Keratinocyte (primary cell): ENCODE measurements around the gene MEF2A. TPM values are rescaled to one million over a fixed set of nuclear protein-coding genes. Genes with fewer than 3 reads are reported as not detected.

Source experiments
- DNase-seq: peaks from one replicate; pipeline ENCODE4 v3.0.0-alpha.2; 2011; ENCODE audit warnings: low read depth, missing footprints, low spot score
- FAIRE-seq: peaks from 2 replicates; lab custom pipeline; 2011; peaks lifted over from hg19 to GRCh38; lab: Jason Lieb, UNC
- H2AFZ ChIP-seq: 2 replicates; pipeline ENCODE4 v1.6.0; 2012; ENCODE audit warnings: low read length, control low read depth, inconsistent platforms; ENCODE audit not compliant: control insufficient read depth
- H3K27ac ChIP-seq: 2 replicates; pipeline ENCODE4 v1.5.1; 2011; ENCODE audit warnings: low read length; ENCODE audit not compliant: control insufficient read depth, insufficient read depth
- H3K27me3 ChIP-seq: 3 replicates; pipeline ENCODE4 v1.6.0; 2011; ENCODE audit warnings: low read length; ENCODE audit not compliant: control insufficient read depth, insufficient read depth; ENCODE audit errors: extremely low read depth
- H3K36me3 ChIP-seq, 2 experiments: 2 replicates in 1 of 2; 3 replicates in 1 of 2; pipeline ENCODE4 v1.5.1; 2011; ENCODE audit warnings: low read length in 2 of 2, mild to moderate bottlenecking in 1 of 2; ENCODE audit not compliant: control insufficient read depth in 2 of 2, insufficient read depth in 2 of 2; ENCODE audit errors: extremely low read depth in 1 of 2
- H3K4me1 ChIP-seq: 3 replicates; pipeline ENCODE4 v1.5.1; 2011; ENCODE audit warnings: low read length; ENCODE audit not compliant: control insufficient read depth, insufficient read depth; ENCODE audit errors: extremely low read depth
- H3K4me2 ChIP-seq: 3 replicates; pipeline ENCODE4 v1.6.0; 2011; ENCODE audit warnings: low read depth, low read length; ENCODE audit not compliant: control insufficient read depth, insufficient read depth; ENCODE audit errors: extremely low read depth
- H3K4me3 ChIP-seq, 3 experiments: fragments of 200-600 bp in 1 of 3; sonication (generic) in 1 of 3; 2 replicates in 2 of 3; 3 replicates in 1 of 3; pipeline ENCODE4 v1.5.1; 2011 to 2016; ENCODE audit warnings: low read length in 3 of 3, mild to moderate bottlenecking in 3 of 3, control low read depth in 2 of 3, inconsistent platforms in 1 of 3, low read depth in 1 of 3, mixed read lengths in 1 of 3, mixed run types in 1 of 3, moderate library complexity in 1 of 3; ENCODE audit not compliant: control insufficient read depth in 2 of 3, insufficient read depth in 2 of 3; ENCODE audit errors: extremely low read depth in 1 of 3
- H3K79me2 ChIP-seq: 2 replicates; pipeline ENCODE4 v1.6.0; 2012; ENCODE audit warnings: low read length; ENCODE audit not compliant: control insufficient read depth, insufficient read depth
- H3K9ac ChIP-seq: 3 replicates; pipeline ENCODE4 v1.6.0; 2011; ENCODE audit warnings: low read length; ENCODE audit not compliant: control insufficient read depth, insufficient read depth; ENCODE audit errors: extremely low read depth
- H3K9me1 ChIP-seq: 3 replicates; pipeline ENCODE4 v1.6.0; 2011; ENCODE audit warnings: low read length; ENCODE audit not compliant: control insufficient read depth, insufficient read depth; ENCODE audit errors: extremely low read depth
- H3K9me3 ChIP-seq: 2 replicates; pipeline ENCODE4 v1.5.1; 2012; ENCODE audit warnings: low read depth, low read length; ENCODE audit not compliant: control insufficient read depth
- H4K20me1 ChIP-seq: 3 replicates; pipeline ENCODE4 v1.6.0; 2011; ENCODE audit warnings: low read length; ENCODE audit not compliant: control insufficient read depth, insufficient read depth; ENCODE audit errors: extremely low read depth
- CTCF ChIP-seq, 3 experiments: IDR thresholded peaks in 1 of 3; conservative IDR thresholded peaks in 1 of 3; optimal IDR thresholded peaks in 1 of 3; 2 replicates in 2 of 3; 3 replicates in 1 of 3; pipeline versions ENCODE3 to v1.5.1; 2011; ENCODE audit warnings: low read length in 3 of 3, mild to moderate bottlenecking in 3 of 3, moderate library complexity in 2 of 3, control low read depth in 1 of 3, inconsistent platforms in 1 of 3; ENCODE audit not compliant: insufficient read depth in 2 of 3; ENCODE audit errors: extremely low read depth in 1 of 3
- EZH2 ChIP-seq: IDR thresholded peaks from one replicate; pipeline ENCODE4 v1.6.1; 2012; ENCODE audit warnings: inconsistent platforms, mild to moderate bottlenecking, low read length, moderate library complexity
- dilution Hi-C: fragments of 300-500 bp; cut with MboI; formaldehyde crosslinking; loops from one replicate; pipeline ENCODE4 v1.7.0; 2020; ENCODE audit warnings: low sequenced_read_pairs; ENCODE audit not compliant: extremely low pct_ligation_motif_present
- polyA plus RNA-seq, 5 experiments: library from polyadenylated mRNA; depleted of rRNA in 3 of 5; stranded (reverse) in 3 of 5; stranded (forward) in 1 of 5; unstranded in 1 of 5; fragments of >200 nt; gene quantifications; 1 replicate in 1 of 5; 2 replicates in 3 of 5; 3 replicates in 1 of 5; pipeline versions ENCODE4 v1.2.1 to v1.2.3, GENCODE V29; 2011 to 2012; ENCODE audit warnings: missing spikeins in 2 of 5, low read depth in 1 of 5, low replicate concordance in 1 of 5

MEF2A gene
- polyA plus RNA-seq, 1 donor (not counting 4 experiments of a cell fraction or from before 2014, with no cell fraction given) = 27.4 TPM

GRCh38 chr15:99712415-99712814 lies 146.6 kb downstream of the MEF2A start:
- FAIRE-seq (no peak), DNase-seq (no peak)
- Histone ChIP-seq H3K27ac (no peak overlapping the region), H3K36me3 (peaks cover 17 to 18% of the 10 kb centered on the region in 2 experiments), H3K27me3 (no peaks in the 10 kb centered on the region), H3K9me3 (no peaks in the 10 kb centered on the region), H3K4me1 (peaks cover 17% of the 10 kb centered on the region), H3K79me2 (no peaks in the 10 kb centered on the region), H3K4me2 (no peak overlapping the region), H4K20me1 (no peaks in the 10 kb centered on the region), H2AFZ (no peak overlapping the region), H3K9ac (no peak overlapping the region), H3K4me3 (no peak overlapping the region), H3K9me1 (no peaks in the 10 kb centered on the region)
- no peak for TF ChIP-seq CTCF (optimal IDR thresholded peaks at IDR 0.05 in 1 of 3, IDR thresholded peaks at IDR 0.05 in 1 of 3, conservative IDR thresholded peaks at IDR 0.05 in 1 of 3; ENCODE audit: extremely low read depth in 1 of 3, insufficient read depth in 2 of 3, low read length in 3 of 3)
- no peak for TF ChIP-seq EZH2
- dilution Hi-C loops = no loop called here

- dilution Hi-C loops = no loop called here
- H3K9ac ChIP-seq = no peak overlapping the region
- H3K4me1 ChIP-seq = no peaks in the 10 kb centered on the region
- H3K4me3 ChIP-seq = no peak overlapping the region
- no peaks in the 10 kb centered on the region for H3K27me3 ChIP-seq
- H3K9me3 ChIP-seq = no peaks in the 10 kb centered on the region
- H3K27ac ChIP-seq = no peak overlapping the region
- no peaks in the 10 kb centered on the region for H4K20me1 ChIP-seq
- DNase-seq = no peak
- TF ChIP-seq CTCF (optimal IDR thresholded peaks at IDR 0.05 in 1 of 3, IDR thresholded peaks at IDR 0.05 in 1 of 3, conservative IDR thresholded peaks at IDR 0.05 in 1 of 3; ENCODE audit: extremely low read depth in 1 of 3, insufficient read depth in 2 of 3, low read length in 3 of 3) (no peak), EZH2 (no peak)
- no peaks in the 10 kb centered on the region for H3K9me1 ChIP-seq
- no peak for FAIRE-seq
- peaks cover 5 to 10% of the 10 kb centered on the region in 2 experiments for H3K36me3 ChIP-seq
- no peaks in the 10 kb centered on the region for H3K79me2 ChIP-seq
- no peak overlapping the region for H3K4me2 ChIP-seq
- H2AFZ ChIP-seq = no peak overlapping the region
Observed at GRCh38 chr15:99716540-99717095, 150.8 kb downstream of the MEF2A start.
